GM23338 (cell line): ENCODE results near the gene BCR. TPM values are rescaled to one million over a fixed set of nuclear protein-coding genes. Genes with fewer than 3 reads are reported as not detected.

ENCODE experiments used
- ATAC-seq: fragments of 200-7000 bp; cut with Tn5 transposase; 3 replicates; pipeline ENCODE4 v1.9.1; 2020
- DNase-seq: peaks from one replicate; pipeline ENCODE4 v3.0.0-alpha.2; 2015; ENCODE audit warnings: low spot score
- H2AFZ ChIP-seq: fragments of 200-600 bp; sonication (generic); 2 replicates; pipeline ENCODE4 v1.8.0; 2016; ENCODE audit warnings: antibody characterized with exemption, mild to moderate bottlenecking, moderate library complexity
- H3F3A ChIP-seq: fragments of 200-600 bp; sonication (generic); replicated peaks from 2 replicates; pipeline ENCODE4 v1.8.0; 2017; ENCODE audit warnings: antibody characterized with exemption, mixed run types, low read depth
- H3K27ac ChIP-seq: fragments of 200-600 bp; sonication (generic); 2 replicates; pipeline ENCODE4 v1.6.1; 2016; ENCODE audit warnings: low read depth
- H3K27me3 ChIP-seq: fragments of 200-600 bp; sonication (generic); 2 replicates; pipeline ENCODE4 v1.8.0; 2016; ENCODE audit warnings: mild to moderate bottlenecking, mixed run types, moderate library complexity; ENCODE audit not compliant: insufficient read depth
- H3K36me3 ChIP-seq: fragments of 200-600 bp; sonication (generic); 2 replicates; pipeline ENCODE4 v1.8.0; 2016; ENCODE audit warnings: mild to moderate bottlenecking; ENCODE audit not compliant: insufficient read depth
- H3K4me1 ChIP-seq: fragments of 200-600 bp; sonication (generic); 2 replicates; pipeline ENCODE4 v1.8.0; 2016; ENCODE audit warnings: mild to moderate bottlenecking, moderate library complexity; ENCODE audit not compliant: insufficient read depth
- H3K4me2 ChIP-seq: fragments of 200-600 bp; sonication (generic); 2 replicates; pipeline ENCODE4 v1.7.1; 2017; ENCODE audit warnings: mixed run types
- H3K4me3 ChIP-seq: fragments of 200-600 bp; sonication (generic); 2 replicates; pipeline ENCODE4 v1.6.1; 2016; ENCODE audit warnings: mixed run types
- H3K79me2 ChIP-seq: fragments of 200-600 bp; sonication (generic); replicated peaks from 2 replicates; pipeline ENCODE4 v1.8.0; 2017; ENCODE audit warnings: mild to moderate bottlenecking; ENCODE audit not compliant: insufficient read depth
- H3K9me2 ChIP-seq: fragments of 200-600 bp; sonication (generic); 2 replicates; pipeline ENCODE4 v1.8.0; 2017; ENCODE audit not compliant: insufficient read depth
- H4K20me1 ChIP-seq: fragments of 200-600 bp; sonication (generic); replicated peaks from 2 replicates; pipeline ENCODE4 v1.8.0; 2017; ENCODE audit warnings: mild to moderate bottlenecking; ENCODE audit not compliant: insufficient read depth
- H3K27ac Mint-ChIP-seq: 2 replicates; pipeline ENCODE4 v1.8.0; 2020; ENCODE audit warnings: inconsistent platforms, mild to moderate bottlenecking, moderate library complexity, mixed read lengths
- H3K27me3 Mint-ChIP-seq: 3 replicates; pipeline ENCODE4 v1.8.0; 2022; ENCODE audit warnings: low read depth, mild to moderate bottlenecking, moderate library complexity, mixed read lengths, inconsistent platforms; ENCODE audit not compliant: insufficient read depth, poor library complexity
- H3K36me3 Mint-ChIP-seq: 3 replicates; pipeline ENCODE4 v1.8.0; 2021; ENCODE audit warnings: low read depth, mild to moderate bottlenecking, inconsistent platforms, moderate library complexity, mixed read lengths
- H3K4me1 Mint-ChIP-seq: 3 replicates; pipeline ENCODE4 v1.8.0; 2020; ENCODE audit warnings: mild to moderate bottlenecking, inconsistent platforms, mixed read lengths
- H3K4me3 Mint-ChIP-seq: 3 replicates; pipeline ENCODE4 v1.8.0; 2021; ENCODE audit warnings: moderate library complexity, mild to moderate bottlenecking, inconsistent platforms, mixed read lengths
- H3K9me3 Mint-ChIP-seq: 3 replicates; pipeline ENCODE4 v1.8.0; 2020; ENCODE audit warnings: moderate library complexity, mild to moderate bottlenecking, inconsistent platforms, mixed read lengths
- ETS1 ChIP-seq: IDR thresholded peaks from 2 replicates; pipeline ENCODE4 v1.6.1; 2016; ENCODE audit warnings: antibody characterized with exemption
- JUNB ChIP-seq: IDR thresholded peaks from one replicate; pipeline ENCODE4 v1.6.1; 2016; ENCODE audit warnings: antibody characterized with exemption; ENCODE audit not compliant: unreplicated experiment
- POLR2AphosphoS5 ChIP-seq: IDR thresholded peaks from 2 replicates; pipeline ENCODE4 v1.6.1; 2016; ENCODE audit warnings: antibody characterized with exemption, low read depth
- ZNF114 ChIP-seq: fragments of 250-450 bp; sonication (Bioruptor Pico); IDR thresholded peaks from 2 replicates; pipeline ENCODE4 v1.5.0; 2020; ENCODE audit warnings: mild to moderate bottlenecking, moderate library complexity
- ZNF462 ChIP-seq: fragments of 250-450 bp; sonication (Bioruptor Pico); IDR thresholded peaks from 2 replicates; pipeline ENCODE4 v1.5.0; 2020; ENCODE audit warnings: mild to moderate bottlenecking, moderate library complexity
- polyA plus RNA-seq: library from polyadenylated mRNA; unstranded; fragments of >200 nt; fragmentation: Nextera tagmentation; extraction: Ambion mirVana; gene quantifications from 2 replicates; pipeline ENCODE4 v1.2.1, GENCODE V29; 2016
- total RNA-seq: library from RNA; depleted of rRNA; stranded (reverse); fragments of >200 nt; shearing (Covaris generic); gene quantifications from 2 replicates; pipeline ENCODE4 v1.2.3, GENCODE V29; 2014

Gene BCR
- total and polyA plus RNA-seq, 2 experiments from 2014 or later: 17.7 to 121 TPM

GRCh38 chr22:23142546-23143105 lies 37.7 kb upstream of the BCR start:
- H4K20me1 ChIP-seq: no peaks in the 10 kb centered on the region
- H3K4me1 Mint-ChIP-seq: peaks cover 19% of the 10 kb centered on the region
- peaks cover 18% of the 10 kb centered on the region; the same call in 1 of the 2 replicates for H3K27me3 ChIP-seq
- H3K4me3 Mint-ChIP-seq: peak overlapping the region; percentile 64
- H3K27ac ChIP-seq: no peak overlapping the region
- no peaks in the 10 kb centered on the region for H3K79me2 ChIP-seq
- no peaks in the 10 kb centered on the region for H3K9me2 ChIP-seq
- no peak for DNase-seq
- H3K36me3 Mint-ChIP-seq: no peaks in the 10 kb centered on the region
- H3K27me3 Mint-ChIP-seq: peaks cover 18% of the 10 kb centered on the region
- H3K27ac Mint-ChIP-seq: no peak overlapping the region
- H2AFZ ChIP-seq: peak overlapping the region; percentile 77; the same call in 1 of the 2 replicates
- peak overlapping the region; percentile 47 for H3K4me3 ChIP-seq
- H3K36me3 ChIP-seq: no peaks in the 10 kb centered on the region
- no peaks in the 10 kb centered on the region for H3F3A ChIP-seq
- ATAC-seq: no peak
- H3K4me1 ChIP-seq: peaks cover 9% of the 10 kb centered on the region
- TF ChIP-seq ETS1 (no peak), POLR2AphosphoS5 (no peak), ZNF462 (CRISPR knock-in tag) (no peak), JUNB (no peak), ZNF114 (CRISPR knock-in tag) (no peak)
- peaks cover 3% of the 10 kb centered on the region; the same call in 1 of the 3 replicates for H3K9me3 Mint-ChIP-seq
- peak overlapping the region; percentile 73; the same call in 1 of the 2 replicates for H3K4me2 ChIP-seq
